GM21381 (cell line): ENCODE results near the gene FUBP3.

Experiments
- ATAC-seq: cut with Tn5 transposase; IDR thresholded peaks from one replicate; pipeline ENCODE4 v1.9.1; 2021; ENCODE audit warnings: mild to moderate bottlenecking, moderate library complexity; ENCODE audit not compliant: unreplicated experiment

The FUBP3 gene

DNA sequence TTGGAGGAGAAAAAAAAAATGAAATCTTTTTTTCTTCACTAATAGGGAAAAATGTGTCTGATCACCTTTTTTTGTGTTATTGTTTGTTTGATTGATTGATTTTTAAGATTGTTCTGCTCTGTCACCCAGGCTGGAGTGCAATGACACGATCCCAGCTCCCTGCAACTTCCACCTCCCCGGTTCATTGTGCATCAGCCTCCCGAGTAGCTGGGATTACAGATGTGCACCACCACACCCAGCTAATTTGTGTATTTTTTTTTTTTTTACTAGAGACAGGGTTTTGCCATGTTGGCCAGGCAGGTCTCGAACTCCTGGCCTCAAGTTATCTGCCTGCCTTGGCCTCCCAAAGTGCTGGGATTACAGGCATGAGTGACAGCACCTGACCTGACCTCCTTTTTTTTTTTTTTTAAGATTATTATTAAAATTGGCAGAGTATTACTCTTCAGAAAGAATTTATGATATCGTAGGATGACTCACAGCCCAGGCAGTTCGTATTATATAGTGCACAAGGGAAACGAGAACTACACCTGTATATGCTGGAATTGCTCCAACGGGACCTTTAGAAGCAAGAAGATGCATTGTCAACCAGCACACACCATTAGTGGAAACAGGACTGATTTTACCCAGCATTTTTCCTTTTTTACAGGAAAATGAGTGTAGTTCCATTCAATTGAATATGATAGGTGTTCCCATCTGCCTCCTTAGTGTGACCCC, 27.7 kb downstream of the FUBP3 start:
- no peak for ATAC-seq

DNA sequence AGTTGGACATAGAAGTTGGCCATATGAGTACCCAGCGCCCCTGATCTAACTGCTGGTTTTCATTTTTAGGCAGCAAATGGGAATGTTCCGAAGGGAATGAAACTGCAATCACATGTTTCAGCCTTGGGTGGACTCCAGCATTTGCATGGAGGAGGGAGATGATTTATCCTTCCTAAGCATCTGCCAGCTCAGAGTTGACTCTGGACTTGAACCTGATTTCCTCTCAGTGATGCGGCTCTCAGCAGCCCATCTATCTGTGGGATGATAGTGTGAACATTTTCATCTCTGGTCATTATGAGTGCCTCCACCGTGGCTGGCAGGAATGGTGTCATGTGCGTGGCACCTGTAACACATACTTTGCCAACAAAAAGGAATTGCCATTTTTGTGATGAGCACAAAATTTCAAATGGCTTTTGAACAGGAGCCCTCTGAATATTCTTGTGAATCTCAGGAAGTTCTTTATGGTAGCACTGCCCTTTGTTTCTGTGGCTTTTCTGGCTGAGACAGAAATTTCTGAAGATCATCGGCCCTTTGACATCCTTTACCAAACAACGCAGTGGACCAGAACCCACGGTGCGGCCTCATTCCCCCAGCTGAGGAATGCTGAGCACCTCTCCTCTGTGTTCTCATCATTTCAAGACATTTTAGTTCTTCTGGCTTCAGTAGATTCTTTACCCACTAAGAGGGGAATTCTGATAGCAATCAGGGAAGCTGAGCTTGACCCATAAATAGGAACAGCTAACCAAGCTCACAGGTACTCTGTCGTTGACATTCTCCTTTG, 28.5 kb downstream of the FUBP3 start:
- ATAC-seq, result no peak

DNA sequence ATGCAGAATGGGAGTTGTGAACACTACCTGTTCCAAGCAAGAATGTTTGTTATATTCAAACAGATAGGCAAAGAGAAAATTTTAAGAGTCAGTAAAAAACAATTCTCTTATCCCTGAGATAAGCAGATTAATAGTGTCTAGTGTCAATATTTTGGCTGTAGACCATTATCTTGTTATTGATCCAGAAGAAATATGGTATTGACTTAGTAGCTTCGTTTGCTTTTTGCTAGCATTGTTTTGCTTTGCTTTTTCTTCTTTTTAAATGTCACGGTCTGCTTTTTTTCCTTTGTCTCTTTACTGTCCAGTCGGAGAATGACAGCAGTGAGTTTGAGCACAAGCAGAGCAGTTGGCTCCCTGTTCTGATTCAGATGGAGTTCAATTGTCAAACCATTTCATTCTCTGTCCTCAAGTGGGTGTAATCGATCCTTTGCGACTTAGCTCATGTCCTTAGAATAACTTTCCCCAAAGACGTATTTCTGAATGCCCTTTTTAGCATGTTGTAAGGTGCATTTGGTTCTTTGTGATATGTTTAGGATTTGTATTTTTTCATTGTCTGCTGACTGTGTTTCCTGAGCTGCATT, 29.3 kb downstream of the FUBP3 start:
- ATAC-seq, result no peak

DNA sequence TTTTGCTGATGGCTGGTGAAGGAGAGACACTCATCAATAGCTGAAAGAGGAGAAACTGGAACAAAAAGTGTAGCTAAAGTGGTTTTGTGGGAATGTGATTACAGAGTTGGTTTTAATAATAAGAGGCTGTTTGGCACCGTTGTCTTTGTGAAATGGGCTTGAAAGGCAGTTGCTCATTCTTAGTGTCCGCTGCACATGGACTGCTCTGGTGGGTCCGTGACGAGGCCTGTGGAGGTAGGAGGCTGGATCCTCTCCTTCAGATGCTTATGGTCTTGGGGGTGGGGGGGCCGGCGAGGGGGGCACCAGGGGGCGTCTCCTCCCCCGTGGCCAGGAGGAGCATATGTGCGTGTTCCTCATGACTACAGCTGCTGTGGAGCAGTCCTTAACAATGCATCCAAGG, 29.8 kb downstream of the FUBP3 start:
- no peak for ATAC-seq

DNA sequence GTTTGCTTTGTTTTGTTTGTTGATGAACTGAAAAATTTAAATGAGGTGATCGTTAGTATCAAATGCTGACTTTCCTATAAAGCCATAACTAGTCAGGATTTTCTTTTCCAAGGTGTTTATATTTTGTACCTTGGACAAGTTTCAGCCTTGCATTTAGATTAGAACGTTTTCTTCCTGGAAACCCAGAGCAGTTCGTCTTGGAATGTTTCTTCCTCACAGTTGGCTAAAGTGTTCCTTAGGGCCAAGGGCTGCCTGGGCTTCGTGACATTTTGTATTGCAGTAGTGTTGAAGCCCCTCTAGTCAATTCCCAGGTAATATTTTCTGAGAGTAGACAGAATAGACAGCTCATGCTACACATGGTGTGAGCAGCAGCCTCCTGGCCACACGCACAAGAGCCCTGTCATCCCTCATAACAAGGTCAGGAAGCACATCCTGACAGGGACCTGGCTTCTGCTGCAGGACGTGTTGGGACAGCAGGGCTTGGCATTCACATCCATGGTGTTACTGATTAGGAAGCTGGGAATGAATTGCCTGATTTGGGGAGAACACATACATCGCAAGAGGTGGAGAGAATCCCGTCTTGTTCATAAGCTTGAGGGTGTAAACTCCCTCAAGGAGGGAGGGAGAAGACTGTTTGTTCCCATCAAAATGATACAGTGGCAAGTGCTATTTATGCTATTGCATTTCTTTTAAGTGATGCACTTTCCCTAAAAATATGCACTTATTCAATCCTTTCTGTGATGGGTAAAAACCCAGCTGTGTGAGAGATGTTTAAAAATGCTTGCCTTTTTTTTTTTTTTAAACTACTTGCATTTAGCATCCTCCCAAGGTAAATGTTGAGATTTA, 31.7 kb downstream of the FUBP3 start:
- ATAC-seq, result no peak

DNA sequence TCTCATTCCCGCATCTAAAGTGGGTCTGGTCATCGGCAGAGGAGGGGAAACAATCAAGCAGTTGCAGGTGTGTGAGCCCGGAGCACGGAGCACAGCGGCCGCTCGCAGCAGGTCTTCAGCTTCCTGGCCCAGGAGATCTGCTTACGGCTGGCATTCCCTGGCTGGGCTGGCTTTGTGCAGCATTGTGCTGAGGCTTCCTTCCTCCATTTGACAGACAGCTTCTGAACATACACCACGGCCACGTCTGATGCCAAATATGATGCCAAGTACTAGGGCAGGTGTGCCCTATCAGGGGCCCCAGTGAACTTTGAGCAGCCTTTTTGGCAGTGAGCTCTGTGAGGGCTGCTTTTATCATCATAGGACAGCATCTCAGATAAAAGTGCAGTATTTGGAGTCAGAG, 37.1 kb downstream of the FUBP3 start:
- no peak for ATAC-seq

DNA sequence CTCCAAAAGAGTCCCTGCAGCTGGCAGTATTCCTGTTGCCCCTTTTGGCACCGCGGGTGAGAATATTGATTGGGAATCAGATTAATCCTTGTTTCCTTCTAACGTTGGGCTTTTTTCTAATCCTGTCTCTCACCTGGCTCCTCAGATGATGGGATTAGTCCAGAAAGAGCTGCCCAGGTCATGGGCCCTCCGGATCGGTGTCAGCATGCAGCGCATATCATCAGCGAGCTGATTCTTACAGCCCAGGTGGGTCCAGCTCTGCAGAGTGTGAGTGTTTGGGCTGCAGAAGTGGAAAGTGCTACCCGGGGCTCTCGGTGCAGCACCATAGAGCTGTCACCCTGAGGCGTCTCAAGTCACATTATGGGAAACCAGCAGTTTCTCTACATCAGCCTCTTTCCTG, 44.1 kb downstream of the FUBP3 start:
- no peak for ATAC-seq

DNA sequence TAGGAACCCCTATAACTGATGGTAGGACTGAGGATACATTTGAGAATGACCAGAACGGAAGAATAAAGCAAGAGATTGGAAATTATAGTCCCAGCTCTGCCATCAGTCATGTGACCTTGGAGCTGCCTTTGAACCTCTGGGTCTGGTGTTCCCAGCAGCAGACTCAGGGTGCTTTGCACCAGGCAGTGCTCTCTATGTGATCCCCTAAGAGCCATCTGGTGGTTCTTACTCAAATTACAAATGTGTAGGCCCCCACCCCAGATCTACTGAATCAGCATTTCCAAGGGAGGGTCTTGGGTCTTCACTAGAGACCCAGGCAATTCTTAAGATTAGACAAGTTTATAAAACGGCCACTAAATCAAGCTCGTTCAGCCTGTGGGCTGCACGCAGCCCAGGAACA, 44.8 kb downstream of the FUBP3 start:
- ATAC-seq, result no peak

DNA sequence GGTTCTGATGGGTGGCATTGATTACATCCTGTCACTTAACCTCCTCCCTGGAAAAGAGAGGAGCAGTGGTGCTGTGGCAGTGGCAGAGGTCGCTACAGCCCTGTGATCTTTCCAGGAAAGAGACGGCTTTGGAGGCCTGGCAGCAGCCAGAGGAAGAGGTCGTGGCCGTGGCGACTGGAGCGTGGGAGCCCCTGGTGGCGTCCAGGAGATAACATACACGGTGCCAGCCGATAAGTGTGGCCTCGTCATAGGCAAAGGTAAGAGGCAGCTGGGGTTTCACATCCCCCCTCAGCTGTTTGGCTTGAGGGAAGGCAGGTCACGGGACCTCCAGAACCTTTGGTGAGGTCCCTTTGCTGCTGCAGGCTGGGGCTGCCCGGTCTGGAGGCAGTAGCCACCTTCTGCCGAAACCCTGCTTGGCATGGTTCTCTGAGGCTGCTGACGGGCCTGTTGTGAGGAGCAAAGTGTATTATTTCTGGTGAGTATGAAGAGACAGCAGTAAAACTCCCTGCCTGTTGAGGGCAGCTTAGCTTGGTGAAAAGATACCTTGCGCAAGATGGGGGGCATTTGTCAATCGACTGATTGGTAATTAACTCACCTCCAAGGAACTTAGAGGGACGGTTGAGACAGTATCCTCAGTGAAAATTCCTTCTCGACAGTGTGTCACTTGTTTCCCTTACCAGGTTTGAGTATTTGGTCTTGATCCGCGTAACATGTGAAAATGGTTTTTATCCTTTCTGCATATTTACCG, 47.0 kb downstream of the FUBP3 start:
- ATAC-seq, result no peak

DNA sequence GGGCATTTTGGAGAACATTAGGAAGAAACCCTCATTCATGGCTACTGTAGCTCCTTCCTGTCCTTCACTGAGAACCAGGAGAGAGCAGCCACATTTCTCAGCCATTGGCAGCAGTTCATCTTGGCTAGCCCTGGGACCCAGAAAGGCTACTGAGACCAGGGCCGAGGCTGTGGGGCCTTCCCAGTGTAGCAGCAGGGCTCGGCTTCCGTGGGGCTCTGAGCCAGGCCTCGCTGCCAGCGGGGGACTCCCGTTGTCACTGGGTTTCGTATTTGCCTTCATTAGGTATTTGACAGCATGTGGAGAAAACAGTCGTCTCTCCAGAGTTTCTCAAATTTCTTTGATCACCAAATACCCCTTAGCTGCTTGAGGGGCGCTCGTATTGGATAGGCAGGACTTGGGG, 47.7 kb downstream of the FUBP3 start:
- no peak for ATAC-seq

DNA sequence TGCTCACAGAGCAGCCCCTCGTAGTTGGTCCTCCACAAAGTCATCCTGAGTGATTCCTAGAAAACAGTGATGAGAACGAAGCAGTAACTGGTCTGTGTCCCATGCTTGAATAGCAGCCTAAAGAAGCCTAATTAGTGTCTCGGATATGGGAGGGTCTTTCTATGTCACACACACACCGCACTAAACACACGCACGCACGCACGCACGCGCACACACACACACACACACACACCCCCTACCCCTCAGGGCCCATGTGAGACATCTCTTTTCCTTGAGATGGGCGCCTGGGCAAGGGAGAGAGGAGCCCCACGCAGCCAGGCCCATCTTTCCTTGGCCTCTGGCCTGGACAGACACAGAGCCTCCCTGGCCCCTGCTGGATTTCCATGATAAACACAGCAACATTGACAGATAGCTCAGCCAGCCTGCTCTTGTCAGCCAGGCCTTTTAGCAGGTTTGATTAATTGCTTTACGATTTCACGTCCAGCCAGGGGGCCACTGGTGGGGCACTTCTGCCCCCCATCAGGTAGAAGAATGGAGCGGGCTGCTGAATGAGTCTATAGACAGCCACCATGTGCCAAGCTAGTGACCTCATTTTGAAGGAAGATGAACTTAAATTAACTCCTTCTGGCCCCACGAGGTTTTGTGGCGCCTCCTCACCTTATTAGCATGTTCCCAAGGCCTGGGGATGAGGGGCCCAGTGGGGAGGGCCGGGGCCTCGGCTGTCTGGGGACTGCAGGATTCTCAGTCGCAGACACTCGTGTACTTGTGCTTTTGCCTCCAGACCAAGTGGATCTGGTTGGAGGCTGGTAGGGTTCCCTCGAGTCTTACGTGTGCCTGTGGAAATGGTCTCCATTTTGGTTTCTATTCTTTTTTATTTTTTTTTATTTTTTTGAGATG, 48.8 kb downstream of the FUBP3 start:
- ATAC-seq, result no peak

DNA sequence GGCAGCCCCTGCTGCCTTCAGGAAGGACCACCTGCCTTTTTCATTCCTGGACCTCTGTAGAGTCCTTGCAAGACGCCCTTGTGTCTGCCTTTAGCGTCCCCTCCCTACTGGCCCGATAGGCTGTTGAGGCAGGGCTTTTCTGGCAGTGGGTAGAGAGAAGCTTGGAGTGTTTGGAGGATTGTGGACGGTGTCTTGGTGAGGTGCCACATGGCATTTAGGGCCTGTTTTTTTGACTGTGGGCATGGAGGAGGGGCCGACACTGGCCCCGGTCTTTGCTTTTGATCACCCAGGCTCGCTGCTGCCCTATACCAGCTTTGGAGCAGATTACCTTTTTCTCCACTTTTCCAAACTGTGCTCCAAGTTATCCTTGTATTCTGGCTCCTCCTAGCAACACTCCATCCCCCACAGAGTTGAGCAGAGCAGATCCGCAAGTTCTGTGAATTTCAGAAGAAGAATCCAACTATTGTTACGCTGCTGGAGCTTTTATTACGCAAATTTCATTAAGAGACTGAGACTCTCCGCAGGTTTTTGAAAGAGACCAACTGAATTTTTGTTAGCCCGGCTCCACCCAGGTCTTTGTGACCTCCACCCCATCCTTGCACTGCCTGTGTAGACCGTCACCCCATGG, 50.2 kb downstream of the FUBP3 start:
- ATAC-seq, result no peak

DNA sequence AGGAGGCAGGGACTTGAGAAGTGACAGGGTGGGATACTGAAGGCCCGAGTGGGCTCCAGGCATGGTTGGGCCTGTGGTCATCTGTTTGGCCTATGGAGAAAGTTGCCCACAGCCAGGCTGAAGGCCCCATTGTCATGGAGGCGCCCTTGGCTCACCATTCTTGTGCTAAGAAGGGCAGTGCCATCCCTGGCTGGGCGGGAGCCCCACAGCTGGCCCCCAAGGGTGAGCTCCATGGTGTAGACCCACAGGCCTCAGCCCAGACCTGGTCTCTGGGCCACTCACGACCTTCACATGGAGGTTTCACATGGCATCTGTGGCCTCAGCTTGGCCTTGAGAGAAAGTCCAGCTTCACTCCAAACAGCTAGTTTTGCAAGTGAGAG, 50.7 kb downstream of the FUBP3 start:
- no peak for ATAC-seq

DNA sequence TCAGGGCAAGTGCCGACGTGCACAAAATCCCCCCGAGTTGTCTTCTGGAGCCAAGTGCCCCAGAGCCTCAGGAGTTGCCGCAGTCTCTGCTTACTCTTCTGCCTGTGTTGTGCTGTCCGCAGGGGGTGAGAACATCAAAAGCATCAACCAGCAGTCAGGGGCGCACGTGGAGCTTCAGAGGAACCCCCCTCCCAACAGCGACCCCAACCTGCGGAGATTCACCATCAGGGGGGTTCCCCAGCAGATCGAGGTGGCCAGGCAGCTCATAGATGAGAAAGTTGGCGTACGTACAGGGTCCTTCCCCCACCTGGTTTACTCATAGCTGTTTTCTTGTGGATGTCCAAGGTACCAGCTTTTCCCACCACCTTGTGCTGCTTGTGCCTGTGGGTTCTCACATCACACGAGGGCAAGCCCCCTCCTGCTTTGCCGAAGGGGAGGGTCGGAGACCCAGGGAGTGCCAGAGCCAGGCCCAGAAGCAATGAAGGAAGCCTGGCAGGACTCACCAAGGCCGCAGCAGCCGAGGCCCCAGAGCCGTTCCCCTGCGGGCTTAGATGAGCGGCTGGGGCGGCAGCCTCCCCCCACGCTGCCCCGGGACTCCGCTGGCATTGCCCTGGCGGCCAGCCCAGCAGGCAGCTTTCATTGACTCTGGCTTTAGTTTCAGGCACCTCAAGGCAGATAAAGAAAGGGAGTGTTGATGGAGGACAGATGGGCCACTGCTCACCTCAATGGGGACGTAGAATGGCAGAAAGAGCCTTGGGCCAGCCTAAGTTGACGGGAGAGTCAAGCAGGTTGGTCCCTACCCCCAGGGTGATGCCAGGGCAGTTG, 51.3 kb downstream of the FUBP3 start:
- ATAC-seq, result no peak

DNA sequence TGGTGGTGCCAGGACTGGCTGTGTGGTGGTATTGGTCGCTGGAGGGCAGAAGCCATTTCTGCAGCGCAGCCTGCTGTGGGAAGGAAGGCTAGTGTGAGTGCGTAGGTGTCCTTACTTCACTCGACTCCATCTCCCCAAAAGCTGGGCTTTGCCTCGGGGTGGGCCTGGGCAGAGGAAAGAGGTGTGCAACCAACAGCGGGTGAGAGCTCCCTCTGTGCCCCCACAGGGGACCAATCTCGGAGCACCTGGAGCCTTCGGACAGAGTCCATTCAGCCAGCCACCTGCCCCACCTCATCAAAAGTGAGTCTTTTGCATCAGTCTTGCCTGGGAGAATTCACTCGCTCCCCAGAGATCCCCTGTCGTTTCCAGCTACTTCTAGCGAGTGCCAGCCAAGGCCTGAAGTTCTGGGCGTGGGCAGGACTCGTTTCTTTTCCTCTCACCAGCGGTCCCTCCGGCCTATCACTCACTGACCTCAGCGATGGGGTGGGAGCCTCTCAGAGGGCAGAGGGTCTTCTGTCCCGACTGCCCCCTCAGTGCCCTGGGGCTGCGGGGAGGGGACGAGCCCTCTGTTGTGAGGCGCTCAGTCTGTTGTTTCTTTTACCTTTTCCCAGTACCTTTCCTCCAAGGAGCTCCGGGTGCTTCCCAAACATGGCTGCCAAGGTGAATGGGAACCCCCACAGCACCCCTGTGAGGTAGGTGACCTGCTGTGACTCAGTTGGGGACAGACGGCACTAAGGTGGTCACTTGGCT, 52.1 kb downstream of the FUBP3 start:
- no peak for ATAC-seq

DNA sequence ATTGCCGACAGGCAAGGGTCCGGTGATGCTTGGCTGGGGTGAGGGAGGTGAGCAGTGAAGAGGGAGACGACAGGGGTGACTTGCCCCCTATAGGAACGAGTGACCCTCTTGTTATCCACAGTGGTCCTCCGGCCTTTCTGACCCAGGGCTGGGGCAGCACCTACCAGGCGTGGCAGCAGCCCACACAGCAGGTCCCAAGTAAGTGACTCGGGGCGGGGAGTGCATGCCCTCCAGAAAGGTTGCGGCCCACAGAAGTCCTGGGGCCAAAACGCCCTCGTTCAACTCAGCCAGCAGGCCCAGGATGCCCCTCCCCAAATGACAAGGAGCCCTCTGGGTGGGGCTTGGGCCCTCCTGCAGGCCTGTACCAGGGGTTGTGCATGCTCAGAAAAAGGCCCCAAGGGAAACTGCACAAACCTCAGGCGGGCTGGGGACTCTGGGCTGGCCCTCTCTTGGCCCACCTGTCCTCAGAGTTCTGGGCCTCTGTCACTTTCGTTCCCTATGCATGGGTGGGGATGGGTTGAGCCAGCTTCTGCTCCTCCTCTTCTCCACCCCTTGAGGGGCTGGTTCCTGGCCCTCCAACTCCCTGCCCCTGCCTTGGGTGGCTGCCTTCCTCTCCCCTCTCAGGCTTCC, 52.8 kb downstream of the FUBP3 start:
- no peak for ATAC-seq

DNA sequence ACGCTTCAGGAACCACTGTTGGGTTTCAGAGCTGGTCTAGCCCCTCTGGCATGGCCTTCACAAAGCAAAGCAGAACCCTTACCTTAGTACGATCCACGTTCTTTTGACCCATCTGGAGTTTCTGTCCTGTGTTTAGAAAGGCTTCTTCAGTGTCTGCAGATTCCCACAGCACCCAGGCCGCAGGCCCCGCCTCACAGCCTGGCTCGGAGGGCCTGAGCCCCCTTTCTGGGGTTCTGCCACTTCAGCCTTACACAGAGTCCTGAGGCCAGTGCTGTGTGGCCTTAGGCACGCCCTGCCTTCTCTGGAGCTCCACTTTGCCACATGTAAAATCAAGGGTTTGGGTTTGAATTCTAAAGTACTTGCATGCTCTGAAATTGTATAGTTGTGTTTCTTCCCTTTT, 53.5 kb downstream of the FUBP3 start:
- ATAC-seq, result no peak
